ENCODE data around the gene WDR91. TPM values are rescaled to one million over a fixed set of nuclear protein-coding genes. Genes with fewer than 3 reads are reported as not detected.

WDR91 gene
- polyA plus RNA-seq, 2 of the 4 experiments (the other 2 are of a cell fraction) = 5.1 to 5.3 TPM

GRCh38 chr7:135248546-135248945 lies 37.2 kb upstream of the WDR91 start:
- no peak for DNase-seq (ENCODE audit: low read depth in 1 of 2, low spot score in 1 of 2)
- POLR2A ChIA-PET = no interaction called here
- WGBS (ENCODE audit: missing lambda C conversion rate) = 61% methylated on average over 3 of the region's 3 CpGs
- Histone ChIP-seq H3K27ac (no peak overlapping the region), H3K9me3 (no peaks in the 10 kb centered on the region), H3K4me1 (peaks cover 1% of the 10 kb centered on the region), H3K4me2 (no peak overlapping the region), H3K4me3 (no peak overlapping the region)
- CTCF ChIA-PET = interaction anchor here (1.7 kb wide), 1 partner anchor 12 kb away, joined by 5 read pairs; no protein-coding TSS in a partner anchor
- FAIRE-seq = no peak
- TF ChIP-seq JUNB (IDR thresholded peaks at IDR 0.05) (no peak), NFE2L2 (conservative IDR thresholded peaks at IDR 0.05; ENCODE audit: low read length) (no peak), MYC (IDR thresholded peaks at IDR 0.05; ENCODE audit: borderline replicate concordance, low read length) (no peak), RNF2 (IDR thresholded peaks at IDR 0.05; ENCODE audit: borderline replicate concordance, low read depth) (no peak)
- TF ChIP-seq, protein P1, sequence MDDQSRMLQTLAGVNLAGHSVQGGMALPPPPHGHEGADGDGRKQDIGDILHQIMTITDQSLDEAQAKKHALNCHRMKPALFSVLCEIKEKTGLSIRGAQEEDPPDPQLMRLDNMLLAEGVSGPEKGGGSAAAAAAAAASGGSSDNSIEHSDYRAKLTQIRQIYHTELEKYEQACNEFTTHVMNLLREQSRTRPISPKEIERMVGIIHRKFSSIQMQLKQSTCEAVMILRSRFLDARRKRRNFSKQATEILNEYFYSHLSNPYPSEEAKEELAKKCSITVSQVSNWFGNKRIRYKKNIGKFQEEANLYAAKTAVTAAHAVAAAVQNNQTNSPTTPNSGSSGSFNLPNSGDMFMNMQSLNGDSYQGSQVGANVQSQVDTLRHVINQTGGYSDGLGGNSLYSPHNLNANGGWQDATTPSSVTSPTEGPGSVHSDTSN (IDR thresholded peaks at IDR 0.05) = no peak
- TF ChIP-seq, protein P2, sequence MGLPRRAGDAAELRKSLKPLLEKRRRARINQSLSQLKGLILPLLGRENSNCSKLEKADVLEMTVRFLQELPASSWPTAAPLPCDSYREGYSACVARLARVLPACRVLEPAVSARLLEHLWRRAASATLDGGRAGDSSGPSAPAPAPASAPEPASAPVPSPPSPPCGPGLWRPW (IDR thresholded peaks at IDR 0.05) = no peak
- TF ChIP-seq, protein P3, sequence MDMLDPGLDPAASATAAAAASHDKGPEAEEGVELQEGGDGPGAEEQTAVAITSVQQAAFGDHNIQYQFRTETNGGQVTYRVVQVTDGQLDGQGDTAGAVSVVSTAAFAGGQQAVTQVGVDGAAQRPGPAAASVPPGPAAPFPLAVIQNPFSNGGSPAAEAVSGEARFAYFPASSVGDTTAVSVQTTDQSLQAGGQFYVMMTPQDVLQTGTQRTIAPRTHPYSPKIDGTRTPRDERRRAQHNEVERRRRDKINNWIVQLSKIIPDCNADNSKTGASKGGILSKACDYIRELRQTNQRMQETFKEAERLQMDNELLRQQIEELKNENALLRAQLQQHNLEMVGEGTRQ (IDR thresholded peaks at IDR 0.05) = no peak
- ATAC-seq = no peak

- Histone ChIP-seq H3K27ac (no peak overlapping the region), H3K4me1 (no peaks in the 10 kb centered on the region), H3K4me2 (no peak overlapping the region), H3K4me3 (no peak overlapping the region), H3K9me3 (no peaks in the 10 kb centered on the region)
- ATAC-seq = no peak; a peak in 1 of 6 replicates
- DNase-seq (ENCODE audit: low read depth in 1 of 2, low spot score in 1 of 2) = no peak
- no peak for FAIRE-seq
- ChIA-PET POLR2A (no interaction called here), CTCF (interaction anchor here (1.7 kb wide), 1 partner anchor 13 kb away, joined by 5 read pairs; no protein-coding TSS in a partner anchor)
- TF ChIP-seq, protein P4, sequence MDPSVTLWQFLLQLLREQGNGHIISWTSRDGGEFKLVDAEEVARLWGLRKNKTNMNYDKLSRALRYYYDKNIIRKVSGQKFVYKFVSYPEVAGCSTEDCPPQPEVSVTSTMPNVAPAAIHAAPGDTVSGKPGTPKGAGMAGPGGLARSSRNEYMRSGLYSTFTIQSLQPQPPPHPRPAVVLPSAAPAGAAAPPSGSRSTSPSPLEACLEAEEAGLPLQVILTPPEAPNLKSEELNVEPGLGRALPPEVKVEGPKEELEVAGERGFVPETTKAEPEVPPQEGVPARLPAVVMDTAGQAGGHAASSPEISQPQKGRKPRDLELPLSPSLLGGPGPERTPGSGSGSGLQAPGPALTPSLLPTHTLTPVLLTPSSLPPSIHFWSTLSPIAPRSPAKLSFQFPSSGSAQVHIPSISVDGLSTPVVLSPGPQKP (IDR thresholded peaks at IDR 0.05; ENCODE audit: low read depth, low read length) = no peak
- no peak for TF ChIP-seq KDM5A (IDR thresholded peaks at IDR 0.05)
- TF ChIP-seq SREBF2 (IDR thresholded peaks at IDR 0.05) = no peak
- TF ChIP-seq MAFK (IDR thresholded peaks at IDR 0.05; ENCODE audit: partially characterized antibody) = no peak
- TF ChIP-seq JUN (IDR thresholded peaks at IDR 0.05) = no peak
- no peak for TF ChIP-seq CBX2 (IDR thresholded peaks at IDR 0.05; ENCODE audit: borderline replicate concordance, low read depth)
- TF ChIP-seq HMGXB4 (CRISPR knock-in tag; IDR thresholded peaks at IDR 0.05; ENCODE audit: borderline replicate concordance) = no peak
- TF ChIP-seq SMC3 (IDR thresholded peaks at IDR 0.05) = no peak
- TF ChIP-seq FOXS1 (CRISPR knock-in tag; IDR thresholded peaks at IDR 0.05) = no peak
- WGBS (ENCODE audit: missing lambda C conversion rate) = 89% methylated on average over 22 of the region's 22 CpGs
Observed at GRCh38 chr7:135247746-135248471, 36.6 kb upstream of the WDR91 start.

- ATAC-seq (no peak), FAIRE-seq (no peak), DNase-seq (ENCODE audit: low read depth in 1 of 2, low spot score in 1 of 2) (no peak)
- Histone ChIP-seq H3K9me3 (no peaks in the 10 kb centered on the region), H3K4me3 (no peak overlapping the region), H3K4me2 (no peak overlapping the region), H3K27ac (no peak overlapping the region), H3K4me1 (no peaks in the 10 kb centered on the region)
- CTCF ChIA-PET = interaction anchor here (2.8 kb wide), 1 partner anchor 10 kb away, joined by 9 read pairs; no protein-coding TSS in a partner anchor
- POLR2A ChIA-PET = no interaction called here
- whole genome bisulfite sequencing (ENCODE audit: missing lambda C conversion rate) = 92% methylated on average over 28 of the region's 43 CpGs
- TF ChIP-seq RCOR1 (IDR thresholded peaks at IDR 0.05; ENCODE audit: low read depth, low read length) (no peak), MYC (IDR thresholded peaks at IDR 0.05; ENCODE audit: borderline replicate concordance, low read length) (no peak), EP300 (IDR thresholded peaks at IDR 0.05) (no peak), HOXB13 (CRISPR knock-in tag; IDR thresholded peaks at IDR 0.05; ENCODE audit: low read depth) (no peak), NFE2L2 (conservative IDR thresholded peaks at IDR 0.05; ENCODE audit: low read length) (no peak), PHF8 (IDR thresholded peaks at IDR 0.05; ENCODE audit: borderline replicate concordance, low read depth) (no peak), MAZ (IDR thresholded peaks at IDR 0.05; ENCODE audit: borderline replicate concordance, low read depth, low read length) (no peak), REST (IDR thresholded peaks at IDR 0.05) (no peak)
- TF ChIP-seq, protein P2 (IDR thresholded peaks at IDR 0.05) = no peak
Observed at GRCh38 chr7:135246191-135246825, 35.0 kb upstream of the WDR91 start.
